Right lobe of liver (tissue), 6 donors: Measurements from ENCODE around the gene NKAIN2. TPM values are rescaled to one million over a fixed set of nuclear protein-coding genes. Genes with fewer than 3 reads are reported as not detected.

ENCODE experiments used
- ATAC-seq, 4 donors: fragments of 200-7000 bp; cut with Tn5 transposase; one replicate each; pipeline ENCODE4 v1.9.1; 2020; ENCODE audit warnings: mild to moderate bottlenecking in 4 of 4, moderate library complexity in 4 of 4
- DNase-seq, 3 donors: peaks; one replicate each; pipeline ENCODE4 v3.0.0-alpha.2; 2020
- H3K27ac ChIP-seq, 3 donors: fragments of 200-600 bp; one replicate each; pipeline ENCODE4 v1.8.0; 2022
- H3K27me3 ChIP-seq, 2 donors: fragments of 200-600 bp; one replicate each; pipeline ENCODE4 v1.8.0; 2022
- H3K36me3 ChIP-seq, 4 donors: fragments of 200-600 bp; sonication (generic) in 1 of 4; one replicate each; pipeline versions ENCODE4 v1.5.1 to v1.8.0; 2017 to 2022; ENCODE audit warnings: control low read depth in 1 of 4
- H3K4me1 ChIP-seq, 4 donors: fragments of 200-600 bp; sonication (generic) in 1 of 4; one replicate each; pipeline versions ENCODE4 v1.5.1 to v1.8.0; 2017 to 2022; ENCODE audit warnings: control low read depth in 1 of 4
- H3K4me3 ChIP-seq, 3 donors: fragments of 200-600 bp; one replicate each; pipeline ENCODE4 v1.8.0; 2022
- H3K9me3 ChIP-seq, 4 donors: fragments of 200-600 bp; sonication (generic) in 1 of 4; one replicate each; pipeline versions ENCODE4 v1.5.1 to v1.8.0; 2017 to 2022; ENCODE audit warnings: control low read depth in 1 of 4
- CTCF ChIP-seq, 4 donors: fragments of 200-600 bp in 3 of 4; fragments of 450-650 bp in 1 of 4; IDR thresholded peaks; one replicate each; pipeline versions ENCODE4 v1.5.1 to v1.8.0; 2016 to 2022; ENCODE audit warnings: antibody characterized with exemption in 4 of 4, mild to moderate bottlenecking in 2 of 4
- POLR2A ChIP-seq: fragments of 450-650 bp; IDR thresholded peaks from one replicate; pipeline ENCODE4 v1.6.1; 2017; ENCODE audit warnings: antibody characterized with exemption, mild to moderate bottlenecking
- WGBS: methylation state at CpG from one replicate; pipeline ENCODE4 v1.1.6; 2018; ENCODE audit warnings: low coverage, low lambda C conversion rate; ENCODE audit not compliant: insufficient coverage; ENCODE audit errors: missing lambda C conversion rate; 5-methylcytosine and 5-hydroxymethylcytosine counted together
- intact Hi-C, 2 donors: fragments of 100-400 bp; cut with DNase I; formaldehyde crosslinking; loops; one replicate each; pipeline versions ENCODE4 v1.11.2 to v1.14.1; 2022
- total RNA-seq, 6 experiments: library from RNA; depleted of rRNA in 2 of 6; stranded (reverse); fragments of >200 nt in 2 of 6; fragmentation: NEBNext Ultra II Directional in 3 of 6; extraction: Animal tissue kit (Norgen Biotek cat#: 25700) in 3 of 6; gene quantifications; one replicate each; pipeline versions ENCODE4 v1.1.0 to v1.2.4, GENCODE V29; 2016 to 2023
- donor health status: DM: no; HTN: yes; CAD: no.
- donor health status: DM: no; HTN: no; CAD: no.
- donor health status: DM: no; HTN: no; CAD: no.
- donor health status: DM: no; HTN: yes; CAD: no.
- donor health status: DM: no; HTN: yes; CAD: no.

NKAIN2 gene
- total RNA-seq, 6 experiments from 2014 or later: 0.16 to 0.28 TPM; not detected in 4

- peaks cover 0 to 5% (median 0%) of the 10 kb centered on the region in 4 donors for H3K4me1 ChIP-seq
- no peaks in the 10 kb centered on the region for H3K9me3 ChIP-seq
- TF ChIP-seq CTCF (IDR thresholded peaks at IDR 0.05) (peak in 1 of 4 donors; percentile 14), POLR2A (no peak)
- peak in 3 of 4 donors; percentile 26 to 59 (median 51) for ATAC-seq
- H3K27ac ChIP-seq: no peak overlapping the region
- H3K36me3 ChIP-seq: no peaks in the 10 kb centered on the region
- DNase-seq: no peak
- WGBS: 53% methylated on average over 3 of the region's 4 CpGs
- H3K27me3 ChIP-seq: no peaks in the 10 kb centered on the region
- H3K4me3 ChIP-seq: no peak overlapping the region
- intact Hi-C loops: no loop called here
Observed at GRCh38 chr6:123965894-123966293, 162.2 kb downstream of the NKAIN2 start.

- Histone ChIP-seq H3K36me3 (no peaks in the 10 kb centered on the region), H3K27me3 (no peaks in the 10 kb centered on the region), H3K27ac (no peak overlapping the region), H3K4me1 (peaks cover 0 to 5% (median 0%) of the 10 kb centered on the region in 4 donors), H3K4me3 (no peak overlapping the region), H3K9me3 (no peaks in the 10 kb centered on the region)
- no peak for DNase-seq
- intact Hi-C loops: no loop called here
- TF ChIP-seq POLR2A (no peak), CTCF (IDR thresholded peaks at IDR 0.05) (no peak)
- 50% methylated on average over 2 of the region's 2 CpGs for WGBS
- no peak for ATAC-seq
Observed at GRCh38 chr6:123966618-123967017, 163.0 kb downstream of the NKAIN2 start.

- Histone ChIP-seq H3K4me1 (peaks cover 0 to 7% (median 0%) of the 10 kb centered on the region in 4 donors), H3K9me3 (no peaks in the 10 kb centered on the region), H3K36me3 (no peaks in the 10 kb centered on the region), H3K27me3 (no peaks in the 10 kb centered on the region), H3K27ac (no peak overlapping the region), H3K4me3 (no peak overlapping the region)
- 70% methylated on average over 6 of the region's 6 CpGs for WGBS
- intact Hi-C loops: no loop called here
- TF ChIP-seq CTCF (IDR thresholded peaks at IDR 0.05) (no peak), POLR2A (no peak)
- ATAC-seq: no peak
- DNase-seq: no peak
Observed at GRCh38 chr6:123967905-123968304, 164.2 kb downstream of the NKAIN2 start.

GRCh38 chr6:123972600-123973294 lies 169.1 kb downstream of the NKAIN2 start:
- ATAC-seq: peak; percentile 87 to 96 (median 94)
- H3K27ac ChIP-seq: peak overlapping the region in 1 of 3 donors; percentile 4
- no peak for DNase-seq
- no peak overlapping the region for H3K4me3 ChIP-seq
- H3K9me3 ChIP-seq: no peaks in the 10 kb centered on the region
- no peaks in the 10 kb centered on the region for H3K27me3 ChIP-seq
- no peaks in the 10 kb centered on the region for H3K36me3 ChIP-seq
- H3K4me1 ChIP-seq: peaks cover 0 to 14% (median 0%) of the 10 kb centered on the region in 4 donors
- TF ChIP-seq POLR2A (no peak), CTCF (IDR thresholded peaks at IDR 0.05) (no peak)
- intact Hi-C loops: no loop called here
